Natural killer cell treated with Interleukin-12 subunit alpha and Interleukin-12 subunit beta and Interleukin-15 and Interleukin-18, amount 100 ng/mL, for 72 hours (primary cell): ENCODE measurements around the gene STX7. TPM values are rescaled to one million over a fixed set of nuclear protein-coding genes. Genes with fewer than 3 reads are reported as not detected.

Experiments used
- ATAC-seq, 2 donors: fragments of 150-1000 bp; cut with Tn5 transposase in 1 of 2; sonication (Bioruptor Pico), chemical (Tn5 transposase) in 1 of 2; 2 replicates each; pipeline ENCODE4 v1.10.0; 2021
- DNase-seq: peaks from one replicate; pipeline ENCODE4 v3.0.0; 2022; ENCODE audit warnings: low spot score
- H3K27ac Mint-ChIP-seq, 2 donors: 1 replicate in 1 of 2; 2 replicates in 1 of 2; pipeline ENCODE4 v1.8.0; 2022; ENCODE audit warnings: mixed read lengths in 2 of 2, mild to moderate bottlenecking in 1 of 2, moderate library complexity in 1 of 2
- H3K27me3 Mint-ChIP-seq, 2 donors: 1 replicate in 1 of 2; 2 replicates in 1 of 2; pipeline ENCODE4 v1.8.0; 2022; ENCODE audit warnings: mixed read lengths in 2 of 2
- H3K36me3 Mint-ChIP-seq: one replicate; pipeline ENCODE4 v1.8.0; 2022; ENCODE audit warnings: mixed read lengths
- H3K4me1 Mint-ChIP-seq, 2 donors: 1 replicate in 1 of 2; 2 replicates in 1 of 2; pipeline ENCODE4 v1.8.0; 2022; ENCODE audit warnings: low read depth in 2 of 2, mixed read lengths in 2 of 2, mild to moderate bottlenecking in 1 of 2
- H3K4me3 Mint-ChIP-seq: one replicate; pipeline ENCODE4 v1.8.0; 2022; ENCODE audit warnings: mixed read lengths
- H3K9me3 Mint-ChIP-seq: 2 replicates; pipeline ENCODE4 v1.8.0; 2022; ENCODE audit warnings: mixed read lengths
- total RNA-seq, 2 donors: library from RNA; stranded (reverse); gene quantifications; one replicate each; pipeline ENCODE4 v1.2.3, GENCODE V29; 2022

STX7 gene
- total RNA-seq, 2 donors from 2014 or later: 23.8 to 36.2 TPM

- no peaks in the 10 kb centered on the region for H3K9me3 Mint-ChIP-seq
- no peak overlapping the region for H3K4me3 Mint-ChIP-seq
- no peak for ATAC-seq
- no peak for DNase-seq
- no peaks in the 10 kb centered on the region for H3K36me3 Mint-ChIP-seq
- no peaks in the 10 kb centered on the region for H3K4me1 Mint-ChIP-seq
- H3K27me3 Mint-ChIP-seq: peaks cover 26 to 40% of the 10 kb centered on the region in 2 donors
- no peak overlapping the region for H3K27ac Mint-ChIP-seq
Measured at GRCh38 chr6:132410830-132411229, 102.1 kb downstream of the STX7 start.

GRCh38 chr6:132405143-132405915, 107.6 kb downstream of the STX7 start:
- no peaks in the 10 kb centered on the region for H3K9me3 Mint-ChIP-seq

GRCh38 chr6:132404736-132405135, 108.2 kb downstream of the STX7 start:
- no peaks in the 10 kb centered on the region for H3K9me3 Mint-ChIP-seq
- H3K36me3 Mint-ChIP-seq: no peaks in the 10 kb centered on the region
- ATAC-seq (peak in 1 of 2 donors; percentile 63), DNase-seq (no peak)
- peaks cover 45% of the 10 kb centered on the region in 2 donors for H3K27me3 Mint-ChIP-seq
- peaks cover 10% of the 10 kb centered on the region in 2 donors for H3K4me1 Mint-ChIP-seq
- no peak overlapping the region for H3K27ac Mint-ChIP-seq
- H3K4me3 Mint-ChIP-seq: peak overlapping the region; percentile 73

More at GRCh38 chr6:132405143-132405915, 107.6 kb downstream of the STX7 start:
- Mint-ChIP-seq H3K4me1 (peaks cover 9 to 10% of the 10 kb centered on the region in 2 donors), H3K4me3 (peak overlapping the region; percentile 6), H3K27me3 (peaks cover 39 to 43% of the 10 kb centered on the region in 2 donors), H3K27ac (no peak overlapping the region), H3K36me3 (no peaks in the 10 kb centered on the region)
- ATAC-seq (peak in 1 of 2 donors; percentile 45), DNase-seq (no peak)

- no peak for ATAC-seq
- no peaks in the 10 kb centered on the region for H3K9me3 Mint-ChIP-seq
- no peak overlapping the region for H3K27ac Mint-ChIP-seq
- peaks cover 10% of the 10 kb centered on the region in 2 donors for H3K4me1 Mint-ChIP-seq
- peak overlapping the region; percentile 73 for H3K4me3 Mint-ChIP-seq
- no peak for DNase-seq
- H3K36me3 Mint-ChIP-seq: no peaks in the 10 kb centered on the region
- peaks cover 46 to 47% of the 10 kb centered on the region in 2 donors for H3K27me3 Mint-ChIP-seq
Measured at GRCh38 chr6:132404330-132404729, 108.6 kb downstream of the STX7 start.

GRCh38 chr6:132401618-132402285, 111.2 kb downstream of the STX7 start:
- ATAC-seq: no peak

GRCh38 chr6:132400883-132401617, 111.9 kb downstream of the STX7 start, which contains the start of gene MOXD1:
MOXD1 (minus strand) TSS chr6:132401475; CDS start chr6:132401426, 49 bp downstream.
- DNase-seq: peak; percentile 60
- Mint-ChIP-seq H3K36me3 (no peaks in the 10 kb centered on the region), H3K27ac (no peak within 1 kb of the TSS), H3K27me3 (peaks cover 41 to 52% of the 10 kb centered on the region in 2 donors), H3K9me3 (no peaks in the 10 kb centered on the region), H3K4me1 (peaks cover 10% of the 10 kb centered on the region in 2 donors), H3K4me3 (peak within 1 kb of the TSS; percentile 12)
- ATAC-seq: peak; percentile 56 to 81

More at GRCh38 chr6:132401618-132402285, 111.2 kb downstream of the STX7 start:
- Mint-ChIP-seq H3K4me3 (peak overlapping the region; percentile 12), H3K27ac (no peak overlapping the region), H3K27me3 (peaks cover 37 to 50% of the 10 kb centered on the region in 2 donors), H3K36me3 (no peaks in the 10 kb centered on the region), H3K4me1 (peaks cover 10% of the 10 kb centered on the region in 2 donors), H3K9me3 (no peaks in the 10 kb centered on the region)
- no peak for DNase-seq

GRCh38 chr6:132400555-132400882, 112.4 kb downstream of the STX7 start:
- ATAC-seq: no peak
- H3K36me3 Mint-ChIP-seq: no peaks in the 10 kb centered on the region
- no peaks in the 10 kb centered on the region for H3K9me3 Mint-ChIP-seq
- DNase-seq: no peak
- H3K27me3 Mint-ChIP-seq: peaks cover 46 to 50% of the 10 kb centered on the region in 2 donors
- H3K4me1 Mint-ChIP-seq: peaks cover 10% of the 10 kb centered on the region in 2 donors
- peak overlapping the region; percentile 5 for H3K4me3 Mint-ChIP-seq
- no peak overlapping the region for H3K27ac Mint-ChIP-seq

GRCh38 chr6:132399376-132400074, 113.4 kb downstream of the STX7 start:
- ATAC-seq: no peak
- H3K27ac Mint-ChIP-seq: no peak overlapping the region
- H3K4me1 Mint-ChIP-seq: peaks cover 10% of the 10 kb centered on the region in 2 donors
- no peak for DNase-seq
- H3K4me3 Mint-ChIP-seq: no peak overlapping the region
- H3K27me3 Mint-ChIP-seq: peaks cover 55 to 56% of the 10 kb centered on the region in 2 donors
- peaks cover 5% of the 10 kb centered on the region for H3K9me3 Mint-ChIP-seq
- H3K36me3 Mint-ChIP-seq: peaks cover 7% of the 10 kb centered on the region

Other genes with a start within 250 kb of the STX7 start
- under 1 TPM in 1 of 2 donors, not detected in 1; 0.70 TPM for gene MOXD1, start 111.6 kb downstream of the STX7 start, total RNA-seq
- gene TAAR9, start 25.2 kb upstream of the STX7 start, total RNA-seq: not detected
- not detected for gene TAAR8, start 39.6 kb upstream of the STX7 start, total RNA-seq
- not detected for gene TAAR6, start 57.2 kb upstream of the STX7 start, total RNA-seq
- not detected for gene TAAR5, start 76.6 kb upstream of the STX7 start, total RNA-seq
- not detected for gene TAAR2, start 111.2 kb upstream of the STX7 start, total RNA-seq
- not detected for gene TAAR1, start 146.1 kb upstream of the STX7 start, total RNA-seq
- gene VNN1, start 200.9 kb upstream of the STX7 start, total RNA-seq: 1 to 10 TPM in 1 of 2 donors, under 1 TPM in 1; 0.83 to 1.6 TPM
- gene VNN2, start 244.8 kb upstream of the STX7 start, total RNA-seq: 10 to 100 TPM; 28.9 to 30.8 TPM